T-helper 1 cell (primary cell): ENCODE measurements around the gene PPP2R5D.

Experiments
- DNase-seq, 5 donors: peaks; one replicate each; pipeline ENCODE4 v3.0.0-alpha.2; 2012 to 2020

The PPP2R5D gene

GRCh38 chr6:42963855-42964605, 20.3 kb upstream of the PPP2R5D start:
- peak in 1 of 5 donors; percentile 46 for DNase-seq

- DNase-seq, result no peak
These were observed 17.8 kb upstream of the PPP2R5D start for GRCh38 chr6:42966571-42966970.

GRCh38 chr6:42967228-42967627, 17.1 kb upstream of the PPP2R5D start:
- no peak for DNase-seq

GRCh38 chr6:42968126-42968701, 16.2 kb upstream of the PPP2R5D start:
- DNase-seq, result no peak

- DNase-seq, result no peak
These were observed 15.6 kb upstream of the PPP2R5D start for GRCh38 chr6:42968783-42969182.

- DNase-seq, result no peak
These were observed 14.9 kb upstream of the PPP2R5D start for GRCh38 chr6:42969431-42969830.

- DNase-seq, result no peak
These were observed 14.4 kb upstream of the PPP2R5D start for GRCh38 chr6:42969934-42970333.

GRCh38 chr6:42970871-42971612, 13.3 kb upstream of the PPP2R5D start:
- no peak for DNase-seq

GRCh38 chr6:42971746-42972327, 12.5 kb upstream of the PPP2R5D start:
- no peak for DNase-seq

- DNase-seq, result no peak
These were observed 10.4 kb upstream of the PPP2R5D start for GRCh38 chr6:42973926-42974325.

- no peak for DNase-seq
These were observed 9.4 kb upstream of the PPP2R5D start for GRCh38 chr6:42974919-42975505.

- DNase-seq, result no peak
These were observed 5.9 kb upstream of the PPP2R5D start for GRCh38 chr6:42978487-42978838.

GRCh38 chr6:42978839-42979522, 5.4 kb upstream of the PPP2R5D start, which contains the start of gene PEX6:
Gene PEX6, minus strand, starts transcription at chr6:42979181. Its CDS starts 31 bp downstream, at chr6:42979150.
- peak; percentile 87 to 95 (median 93) for DNase-seq

GRCh38 chr6:42979523-42980177, 4.7 kb upstream of the PPP2R5D start:
- DNase-seq, result peak in 1 of 5 donors; percentile 30

GRCh38 chr6:42981836-42982235, 2.5 kb upstream of the PPP2R5D start:
- DNase-seq, result no peak

- DNase-seq, result no peak
These were observed 630 bp downstream of the PPP2R5D start for GRCh38 chr6:42984924-42985475.

GRCh38 chr6:42987533-42988451, 3.4 kb downstream of the PPP2R5D start:
- DNase-seq, result no peak

GRCh38 chr6:42988486-42989020, 4.2 kb downstream of the PPP2R5D start:
- DNase-seq, result no peak

- no peak for DNase-seq
These were observed 5.6 kb downstream of the PPP2R5D start for GRCh38 chr6:42989923-42990322.

- DNase-seq, result no peak
These were observed 9.1 kb downstream of the PPP2R5D start for GRCh38 chr6:42993445-42993844.
